Measurements from ENCODE around the gene PHF2. TPM values are rescaled to one million over a fixed set of nuclear protein-coding genes. Genes with fewer than 3 reads are reported as not detected.

PHF2 gene
- total and polyA plus RNA-seq, 2 donors (not counting 1 experiment from before 2014, with no cell fraction given): 11.0 to 28.8 TPM

GRCh38 chr9:93593144-93593658 lies 16.8 kb downstream of the PHF2 start:
- Histone ChIP-seq H3K36me3 (replicated peaks in 1 of 2; ENCODE audit: control extremely low read depth in 1 of 2, control insufficient read depth in 1 of 2, extremely low read depth in 1 of 2, insufficient read depth in 2 of 2, low read length in 1 of 2) (no peaks in the 10 kb centered on the region), H3K9ac (ENCODE audit: low read length) (no peak overlapping the region), H3K4me2 (replicated peaks; ENCODE audit: low read depth, low read length, poor library complexity, severe bottlenecking) (no peak overlapping the region), H4K20me1 (ENCODE audit: control insufficient read depth, insufficient read depth, low read length, poor library complexity, severe bottlenecking) (peaks cover 23% of the 10 kb centered on the region), H3K9me3 (ENCODE audit: control extremely low read depth in 1 of 3, control insufficient read depth in 2 of 3, insufficient read depth in 1 of 3, low read length in 2 of 3) (no peaks in the 10 kb centered on the region), H3K4me3 (ENCODE audit: control extremely low read depth in 1 of 5, extremely low read depth in 1 of 5, insufficient read depth in 1 of 5, low read depth in 2 of 5, low read length in 4 of 5) (no peak overlapping the region), H2AFZ (ENCODE audit: insufficient read depth, low read depth, low read length, poor library complexity, severe bottlenecking) (no peak overlapping the region), H3K27me3 (replicated peaks in 1 of 4; ENCODE audit: control extremely low read depth in 1 of 4, control insufficient read depth in 3 of 4, insufficient read depth in 4 of 4, low read length in 3 of 4) (no peaks in the 10 kb centered on the region), H3K27ac (ENCODE audit: low read length in 2 of 2) (no peak overlapping the region), H3K4me1 (ENCODE audit: control insufficient read depth in 2 of 2, insufficient read depth in 2 of 2, low read length in 2 of 2) (peaks cover 4 to 19% of the 10 kb centered on the region in 2 donors), H3K79me2 (ENCODE audit: control insufficient read depth, insufficient read depth, low read length) (peaks cover 57% of the 10 kb centered on the region)
- Mint-ChIP-seq H3K9me3 (ENCODE audit: insufficient read depth) (no peaks in the 10 kb centered on the region), H3K27me3 (no peaks in the 10 kb centered on the region), H3K4me3 (no peak overlapping the region), H3K4me1 (peaks cover 51% of the 10 kb centered on the region), H3K27ac (no peak overlapping the region)
- intact Hi-C loops (cut with micrococcal nuclease): no loop called here
- ChIA-PET POLR2A (no interaction called here), CTCF (interaction anchor here (0.6 kb wide), 1 partner anchor 18 kb away, joined by 4 read pairs; no protein-coding TSS in a partner anchor)
- ATAC-seq (ENCODE audit: low read depth) (no peak), DNase-seq (no peak)
- TF ChIP-seq, protein P1, sequence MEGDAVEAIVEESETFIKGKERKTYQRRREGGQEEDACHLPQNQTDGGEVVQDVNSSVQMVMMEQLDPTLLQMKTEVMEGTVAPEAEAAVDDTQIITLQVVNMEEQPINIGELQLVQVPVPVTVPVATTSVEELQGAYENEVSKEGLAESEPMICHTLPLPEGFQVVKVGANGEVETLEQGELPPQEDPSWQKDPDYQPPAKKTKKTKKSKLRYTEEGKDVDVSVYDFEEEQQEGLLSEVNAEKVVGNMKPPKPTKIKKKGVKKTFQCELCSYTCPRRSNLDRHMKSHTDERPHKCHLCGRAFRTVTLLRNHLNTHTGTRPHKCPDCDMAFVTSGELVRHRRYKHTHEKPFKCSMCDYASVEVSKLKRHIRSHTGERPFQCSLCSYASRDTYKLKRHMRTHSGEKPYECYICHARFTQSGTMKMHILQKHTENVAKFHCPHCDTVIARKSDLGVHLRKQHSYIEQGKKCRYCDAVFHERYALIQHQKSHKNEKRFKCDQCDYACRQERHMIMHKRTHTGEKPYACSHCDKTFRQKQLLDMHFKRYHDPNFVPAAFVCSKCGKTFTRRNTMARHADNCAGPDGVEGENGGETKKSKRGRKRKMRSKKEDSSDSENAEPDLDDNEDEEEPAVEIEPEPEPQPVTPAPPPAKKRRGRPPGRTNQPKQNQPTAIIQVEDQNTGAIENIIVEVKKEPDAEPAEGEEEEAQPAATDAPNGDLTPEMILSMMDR (IDR thresholded peaks at IDR 0.05): no peak
- TF ChIP-seq EZH2 (IDR thresholded peaks at IDR 0.05; ENCODE audit: borderline replicate concordance, insufficient read depth, low read depth, low read length, poor library complexity, severe bottlenecking): no peak
- WGBS (ENCODE audit: insufficient coverage): 100% methylated on average over 2 of the region's 2 CpGs

DNA sequence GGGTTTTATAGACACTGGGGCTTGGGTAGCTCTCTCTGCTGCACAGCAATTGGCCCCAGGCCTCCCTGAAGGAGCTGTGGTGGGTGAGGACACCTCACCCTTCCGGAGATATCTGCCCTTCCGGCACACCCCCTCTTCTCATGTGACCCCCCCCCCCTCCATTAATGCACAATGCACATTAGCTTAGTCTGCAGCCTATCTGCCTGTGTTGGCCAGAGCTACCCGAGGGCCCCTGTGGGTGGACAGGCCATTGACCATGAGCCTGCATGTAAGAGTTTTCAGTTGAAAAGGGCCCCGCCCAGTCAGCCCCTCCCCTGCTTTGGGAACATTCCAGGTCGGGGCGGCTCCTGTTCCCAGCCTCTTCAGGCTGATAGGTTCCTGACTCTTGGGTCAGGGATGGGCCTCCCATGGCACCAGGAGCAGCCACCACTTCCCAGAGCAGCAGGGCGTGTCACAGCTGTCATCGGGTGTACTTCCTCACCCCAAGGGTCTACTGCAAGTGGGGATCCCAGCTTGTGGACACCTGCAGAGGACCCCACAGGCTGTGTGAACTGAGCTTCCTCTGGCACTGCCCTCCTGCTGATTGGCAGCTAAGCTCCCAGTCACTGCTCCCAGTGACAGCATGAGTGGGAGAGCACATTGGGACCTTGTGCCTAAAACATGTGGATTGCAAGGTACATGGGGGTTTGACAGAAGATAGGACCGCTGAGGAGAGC lies 17.8 kb downstream of the PHF2 start:
- peaks cover 24% of the 10 kb centered on the region for H4K20me1 ChIP-seq (ENCODE audit: control insufficient read depth, insufficient read depth, low read length, poor library complexity, severe bottlenecking)
- peaks cover 65% of the 10 kb centered on the region for H3K79me2 ChIP-seq (ENCODE audit: control insufficient read depth, insufficient read depth, low read length)
- H3K4me3 ChIP-seq (ENCODE audit: control extremely low read depth in 1 of 5, extremely low read depth in 1 of 5, insufficient read depth in 1 of 5, low read depth in 2 of 5, low read length in 4 of 5): no peak overlapping the region
- Mint-ChIP-seq H3K4me3 (no peak overlapping the region), H3K27ac (no peak overlapping the region), H3K9me3 (ENCODE audit: insufficient read depth) (no peaks in the 10 kb centered on the region), H3K4me1 (peaks cover 56% of the 10 kb centered on the region), H3K27me3 (no peaks in the 10 kb centered on the region)
- ChIA-PET CTCF (no interaction called here), POLR2A (no interaction called here)
- H3K9ac ChIP-seq (ENCODE audit: low read length): no peak overlapping the region
- H3K4me2 ChIP-seq (replicated peaks; ENCODE audit: low read depth, low read length, poor library complexity, severe bottlenecking): no peak overlapping the region
- H3K4me1 ChIP-seq (ENCODE audit: control insufficient read depth in 2 of 2, insufficient read depth in 2 of 2, low read length in 2 of 2): peaks cover 13 to 29% of the 10 kb centered on the region in 2 donors
- H3K27me3 ChIP-seq (replicated peaks in 1 of 4; ENCODE audit: control extremely low read depth in 1 of 4, control insufficient read depth in 3 of 4, insufficient read depth in 4 of 4, low read length in 3 of 4): no peaks in the 10 kb centered on the region
- 89% methylated on average over 7 of the region's 9 CpGs for WGBS (ENCODE audit: insufficient coverage)
- DNase-seq (no peak), ATAC-seq (ENCODE audit: low read depth) (no peak)
- intact Hi-C loops (cut with micrococcal nuclease): no loop called here
- H2AFZ ChIP-seq (ENCODE audit: insufficient read depth, low read depth, low read length, poor library complexity, severe bottlenecking): no peak overlapping the region
- no peaks in the 10 kb centered on the region for H3K36me3 ChIP-seq (replicated peaks in 1 of 2; ENCODE audit: control extremely low read depth in 1 of 2, control insufficient read depth in 1 of 2, extremely low read depth in 1 of 2, insufficient read depth in 2 of 2, low read length in 1 of 2)
- TF ChIP-seq EZH2 (IDR thresholded peaks at IDR 0.05; ENCODE audit: borderline replicate concordance, insufficient read depth, low read depth, low read length, poor library complexity, severe bottlenecking): no peak
- TF ChIP-seq, protein P1 (IDR thresholded peaks at IDR 0.05): no peak
- H3K9me3 ChIP-seq (ENCODE audit: control extremely low read depth in 1 of 3, control insufficient read depth in 2 of 3, insufficient read depth in 1 of 3, low read length in 2 of 3): no peaks in the 10 kb centered on the region
- no peak overlapping the region for H3K27ac ChIP-seq (ENCODE audit: low read length in 2 of 2)
